ENCODE data around the gene PIM3.
A peak's percentile ranks its signal among the peaks of the same experiment; 100 is the strongest.

Gene PIM3

DNA sequence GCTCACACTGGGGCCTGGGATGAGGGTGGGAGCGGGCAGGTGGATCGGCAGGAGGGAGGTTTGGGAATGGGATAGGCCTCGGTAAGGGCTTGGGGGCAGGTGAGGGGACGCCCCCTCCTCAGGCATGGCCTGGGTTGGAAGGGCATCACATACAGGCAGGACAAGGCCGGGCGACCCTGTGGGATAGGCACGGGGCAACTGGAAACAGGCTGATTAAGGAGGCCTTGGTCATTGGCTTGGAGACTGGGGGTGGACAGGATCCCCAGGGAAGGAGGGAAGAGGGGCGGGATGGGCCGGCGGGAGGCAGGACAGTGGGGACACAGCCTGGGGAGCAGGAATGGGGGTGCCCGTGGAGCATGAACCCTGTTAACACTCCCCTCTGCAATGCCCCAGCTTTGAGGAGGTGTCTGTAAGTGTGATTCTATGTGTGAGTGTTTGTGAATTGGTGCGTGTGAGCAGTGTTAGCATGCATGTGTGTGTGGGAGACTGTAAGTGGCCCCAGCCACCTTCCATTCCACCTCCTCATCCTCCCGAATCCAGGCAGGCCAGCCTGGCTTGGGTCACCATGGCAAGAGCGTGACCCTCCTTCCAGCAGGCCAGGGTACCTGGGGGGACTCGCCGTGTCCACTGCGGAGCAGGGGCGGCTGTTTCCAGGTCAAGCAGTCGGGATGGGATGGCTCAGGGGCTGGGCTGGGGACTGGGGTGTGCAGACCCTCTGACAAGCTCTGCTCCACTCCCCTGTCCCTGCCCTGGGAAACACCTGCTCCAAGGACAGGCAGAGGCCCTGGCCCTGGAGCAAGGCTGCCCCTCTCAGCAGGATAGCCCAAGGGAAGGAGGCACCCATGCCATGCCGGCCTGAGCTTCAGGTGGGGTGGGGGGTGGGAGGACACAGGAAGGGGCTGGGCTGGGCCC lies 3.4 kb upstream of the PIM3 start:
- DNase-seq, result no peak

DNA sequence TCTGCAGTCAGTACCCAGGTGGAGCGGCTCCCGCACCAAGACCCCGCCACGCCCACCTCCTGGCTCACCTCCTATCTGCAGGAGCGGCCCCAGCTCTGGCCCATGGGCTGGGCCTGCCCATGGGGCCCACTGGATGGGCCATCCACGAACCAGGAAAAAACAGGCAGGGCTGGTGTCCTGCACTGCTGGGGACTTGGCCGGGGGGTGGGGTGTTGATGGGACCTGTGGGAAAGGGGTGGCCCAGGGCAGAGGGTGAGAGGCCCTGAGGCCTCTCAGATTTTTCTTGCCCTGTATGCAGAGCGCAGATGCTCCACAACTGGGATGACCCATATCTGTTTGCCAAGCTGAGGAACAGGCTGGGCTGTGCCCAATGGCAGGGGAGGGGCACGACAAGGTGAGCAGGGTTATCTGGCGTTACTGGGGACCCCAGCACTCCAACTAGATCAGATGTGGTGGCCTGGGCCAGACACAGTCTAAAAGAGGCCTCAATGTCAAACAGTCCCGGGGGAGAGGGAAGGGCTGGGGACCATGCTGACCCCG lies 2.7 kb upstream of the PIM3 start:
- DNase-seq, result no peak

DNA sequence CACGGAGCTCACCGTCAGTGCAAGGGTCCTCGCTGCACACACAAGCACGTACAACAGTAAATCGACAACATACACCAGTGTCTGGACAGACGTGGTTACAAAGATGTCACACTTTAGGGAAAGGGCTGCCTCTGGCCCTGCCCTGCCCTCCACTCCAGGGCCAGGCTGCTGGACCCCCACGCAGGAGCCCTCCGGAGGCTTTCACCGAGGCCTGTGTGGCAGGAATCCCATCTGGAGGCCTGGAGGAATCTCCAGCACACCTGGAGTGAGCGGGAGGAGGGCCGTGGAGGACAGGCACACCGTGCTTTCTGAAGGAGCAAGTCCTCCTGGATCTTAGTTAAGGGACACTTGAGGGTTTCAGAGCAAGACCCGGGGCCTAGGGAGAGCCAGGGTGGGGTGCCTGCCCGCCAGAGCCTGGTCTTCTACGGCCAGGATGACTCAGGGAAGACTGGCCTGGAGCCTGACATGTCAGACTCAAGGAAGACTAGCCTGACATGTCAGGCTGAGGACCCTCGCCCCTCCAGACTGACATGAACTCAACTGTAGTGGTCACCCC lies 2.1 kb upstream of the PIM3 start:
- no peak for DNase-seq

DNA sequence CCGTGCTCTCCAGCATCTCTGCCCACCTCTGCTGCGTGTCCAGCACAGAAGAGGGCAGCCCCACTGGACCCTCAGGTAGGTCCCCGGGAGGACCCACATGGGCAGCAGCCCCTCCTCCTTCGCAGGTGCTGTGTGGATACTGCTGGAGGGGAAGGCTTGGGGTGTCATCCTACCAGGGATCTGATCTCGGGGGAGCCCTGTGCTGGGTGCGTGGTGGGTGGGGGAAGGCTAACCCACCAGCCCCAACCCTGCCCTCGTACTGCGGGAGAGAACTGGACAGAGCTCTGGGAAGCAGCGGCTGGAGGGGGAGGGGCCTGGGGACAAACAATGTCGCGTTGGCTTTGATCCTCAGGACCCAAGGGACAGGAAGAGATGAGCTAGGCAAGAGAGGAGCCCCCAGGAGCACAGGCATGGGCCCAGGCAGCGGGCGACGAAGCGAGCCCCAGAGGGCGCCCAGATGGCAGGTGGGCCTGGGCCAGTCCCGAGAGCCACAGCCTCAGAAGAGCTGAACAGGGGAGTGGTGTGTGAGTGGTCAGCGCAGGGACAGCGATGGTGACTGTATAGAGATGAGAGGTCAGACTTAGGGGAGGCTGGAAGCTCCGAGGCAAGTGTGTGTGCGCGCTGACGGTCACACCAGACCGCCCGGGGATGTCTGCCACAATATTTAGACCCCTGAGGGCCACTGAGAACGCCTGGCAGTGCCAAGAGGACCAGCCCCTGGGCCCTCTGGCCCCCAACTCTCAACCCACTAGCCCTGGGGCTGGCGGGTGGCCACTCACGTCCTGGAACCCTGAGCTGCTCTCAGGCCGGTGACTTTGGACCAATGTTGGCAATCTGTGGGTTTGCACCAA lies 1.4 kb upstream of the PIM3 start:
- DNase-seq, result no peak

DNA sequence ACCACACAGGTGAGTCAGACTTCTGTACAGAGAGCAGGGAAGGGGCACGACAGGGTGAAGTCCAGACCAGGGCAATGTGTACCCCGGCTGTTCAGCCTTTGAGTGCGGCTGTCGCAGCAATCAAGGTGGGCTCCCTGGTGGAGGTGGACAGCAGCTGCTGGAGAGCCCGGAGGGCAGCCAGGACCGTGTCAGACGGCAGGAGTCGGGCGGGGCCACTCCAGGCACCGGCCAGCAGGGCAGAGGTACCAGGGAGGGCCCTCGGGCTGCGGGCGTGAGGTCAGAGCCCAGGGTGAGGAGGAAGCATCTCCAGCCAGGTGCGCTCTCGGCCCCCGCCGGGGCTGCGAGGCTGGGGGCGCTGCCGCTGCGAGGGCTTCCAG lies 802 bp upstream of the PIM3 start:
- DNase-seq, result no peak

DNA sequence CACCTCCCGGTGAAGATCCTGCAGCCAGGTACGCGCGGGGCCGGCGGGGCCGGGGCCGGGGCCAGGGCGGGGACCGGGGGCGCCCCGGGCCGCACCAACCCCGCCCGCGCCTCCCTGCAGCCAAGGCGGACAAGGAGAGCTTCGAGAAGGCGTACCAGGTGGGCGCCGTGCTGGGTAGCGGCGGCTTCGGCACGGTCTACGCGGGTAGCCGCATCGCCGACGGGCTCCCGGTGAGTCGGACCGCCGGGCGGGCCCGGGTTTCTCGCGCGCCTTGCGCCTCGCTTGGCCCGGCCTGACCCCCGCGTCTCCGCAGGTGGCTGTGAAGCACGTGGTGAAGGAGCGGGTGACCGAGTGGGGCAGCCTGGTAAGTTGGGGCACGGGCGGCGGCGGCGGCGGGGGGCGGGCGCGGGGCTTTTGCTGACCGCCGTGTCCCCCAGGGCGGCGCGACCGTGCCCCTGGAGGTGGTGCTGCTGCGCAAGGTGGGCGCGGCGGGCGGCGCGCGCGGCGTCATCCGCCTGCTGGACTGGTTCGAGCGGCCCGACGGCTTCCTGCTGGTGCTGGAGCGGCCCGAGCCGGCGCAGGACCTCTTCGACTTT lies 531 bp downstream of the PIM3 start:
- no peak for DNase-seq

DNA sequence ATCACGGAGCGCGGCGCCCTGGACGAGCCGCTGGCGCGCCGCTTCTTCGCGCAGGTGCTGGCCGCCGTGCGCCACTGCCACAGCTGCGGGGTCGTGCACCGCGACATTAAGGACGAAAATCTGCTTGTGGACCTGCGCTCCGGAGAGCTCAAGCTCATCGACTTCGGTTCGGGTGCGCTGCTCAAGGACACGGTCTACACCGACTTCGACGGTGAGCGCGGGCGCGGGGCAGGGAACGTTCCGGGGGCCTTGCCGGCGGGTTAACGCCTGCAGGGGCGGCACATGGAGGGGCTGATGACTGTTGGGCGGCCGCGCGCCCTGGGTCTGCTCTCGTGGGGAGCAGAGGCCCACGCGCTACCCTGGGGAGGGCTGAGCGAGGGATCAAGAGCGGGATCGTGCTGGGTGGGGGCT lies 1.0 kb downstream of the PIM3 start:
- DNase-seq, result no peak

DNA sequence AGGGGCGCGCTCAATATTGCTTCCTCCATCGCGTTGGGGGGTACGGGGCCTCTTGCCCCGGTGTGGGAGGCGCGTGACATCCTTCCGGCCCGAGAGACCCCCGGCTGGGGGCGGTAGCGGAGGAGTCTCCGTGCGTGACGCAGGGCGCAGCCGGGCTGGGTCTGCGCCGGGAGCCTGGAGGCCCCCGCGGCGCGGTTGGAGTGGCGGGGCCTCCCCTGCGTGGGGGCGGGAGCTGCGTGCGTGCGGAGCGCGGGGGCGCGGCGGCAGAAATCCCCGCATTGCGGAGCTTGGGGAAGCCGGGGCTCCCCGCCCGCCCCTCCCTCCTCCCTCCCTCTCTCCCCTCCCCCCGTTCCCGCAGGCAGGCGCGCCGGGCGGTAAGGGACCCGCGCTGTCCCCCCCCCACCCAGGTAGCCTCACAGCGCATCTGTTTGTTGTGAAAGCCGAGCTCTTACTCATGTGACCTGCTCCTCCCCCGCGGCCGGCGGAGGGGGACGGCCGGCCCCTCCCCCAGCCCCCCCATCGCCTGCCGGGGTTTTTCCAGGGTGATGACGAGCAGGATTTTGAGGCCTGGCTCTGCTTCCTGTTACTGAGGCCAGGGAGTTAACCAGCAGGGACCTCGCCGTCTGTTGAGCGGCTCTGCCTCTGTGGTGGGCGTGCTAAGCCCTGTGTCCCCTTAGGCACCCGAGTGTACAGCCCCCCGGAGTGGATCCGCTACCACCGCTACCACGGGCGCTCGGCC lies 1.6 kb downstream of the PIM3 start:
- DNase-seq, result peak; percentile 31

DNA sequence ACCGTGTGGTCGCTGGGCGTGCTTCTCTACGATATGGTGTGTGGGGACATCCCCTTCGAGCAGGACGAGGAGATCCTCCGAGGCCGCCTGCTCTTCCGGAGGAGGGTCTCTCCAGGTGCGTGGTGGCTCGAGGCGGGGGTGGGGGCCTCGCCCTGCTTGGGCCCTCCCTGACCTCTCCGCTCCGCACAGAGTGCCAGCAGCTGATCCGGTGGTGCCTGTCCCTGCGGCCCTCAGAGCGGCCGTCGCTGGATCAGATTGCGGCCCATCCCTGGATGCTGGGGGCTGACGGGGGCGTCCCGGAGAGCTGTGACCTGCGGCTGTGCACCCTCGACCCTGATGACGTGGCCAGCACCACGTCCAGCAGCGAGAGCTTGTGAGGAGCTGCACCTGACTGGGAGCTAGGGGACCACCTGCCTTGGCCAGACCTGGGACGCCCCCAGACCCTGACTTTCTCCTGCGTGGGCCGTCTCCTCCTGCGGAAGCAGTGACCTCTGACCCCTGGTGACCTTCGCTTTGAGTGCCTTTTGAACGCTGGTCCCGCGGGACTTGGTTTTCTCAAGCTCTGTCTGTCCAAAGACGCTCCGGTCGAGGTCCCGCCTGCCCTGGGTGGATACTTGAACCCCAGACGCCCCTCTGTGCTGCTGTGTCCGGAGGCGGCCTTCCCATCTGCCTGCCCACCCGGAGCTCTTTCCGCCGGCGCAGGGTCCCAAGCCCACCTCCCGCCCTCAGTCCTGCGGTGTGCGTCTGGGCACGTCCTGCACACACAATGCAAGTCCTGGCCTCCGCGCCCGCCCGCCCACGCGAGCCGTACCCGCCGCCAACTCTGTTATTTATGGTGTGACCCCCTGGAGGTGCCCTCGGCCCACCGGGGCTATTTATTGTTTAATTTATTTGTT lies 2.4 kb downstream of the PIM3 start:
- no peak for DNase-seq

DNA sequence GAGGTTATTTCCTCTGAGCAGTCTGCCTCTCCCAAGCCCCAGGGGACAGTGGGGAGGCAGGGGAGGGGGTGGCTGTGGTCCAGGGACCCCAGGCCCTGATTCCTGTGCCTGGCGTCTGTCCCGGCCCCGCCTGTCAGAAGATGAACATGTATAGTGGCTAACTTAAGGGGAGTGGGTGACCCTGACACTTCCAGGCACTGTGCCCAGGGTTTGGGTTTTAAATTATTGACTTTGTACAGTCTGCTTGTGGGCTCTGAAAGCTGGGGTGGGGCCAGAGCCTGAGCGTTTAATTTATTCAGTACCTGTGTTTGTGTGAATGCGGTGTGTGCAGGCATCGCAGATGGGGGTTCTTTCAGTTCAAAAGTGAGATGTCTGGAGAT lies 3.1 kb downstream of the PIM3 start:
- DNase-seq, result no peak

DNA sequence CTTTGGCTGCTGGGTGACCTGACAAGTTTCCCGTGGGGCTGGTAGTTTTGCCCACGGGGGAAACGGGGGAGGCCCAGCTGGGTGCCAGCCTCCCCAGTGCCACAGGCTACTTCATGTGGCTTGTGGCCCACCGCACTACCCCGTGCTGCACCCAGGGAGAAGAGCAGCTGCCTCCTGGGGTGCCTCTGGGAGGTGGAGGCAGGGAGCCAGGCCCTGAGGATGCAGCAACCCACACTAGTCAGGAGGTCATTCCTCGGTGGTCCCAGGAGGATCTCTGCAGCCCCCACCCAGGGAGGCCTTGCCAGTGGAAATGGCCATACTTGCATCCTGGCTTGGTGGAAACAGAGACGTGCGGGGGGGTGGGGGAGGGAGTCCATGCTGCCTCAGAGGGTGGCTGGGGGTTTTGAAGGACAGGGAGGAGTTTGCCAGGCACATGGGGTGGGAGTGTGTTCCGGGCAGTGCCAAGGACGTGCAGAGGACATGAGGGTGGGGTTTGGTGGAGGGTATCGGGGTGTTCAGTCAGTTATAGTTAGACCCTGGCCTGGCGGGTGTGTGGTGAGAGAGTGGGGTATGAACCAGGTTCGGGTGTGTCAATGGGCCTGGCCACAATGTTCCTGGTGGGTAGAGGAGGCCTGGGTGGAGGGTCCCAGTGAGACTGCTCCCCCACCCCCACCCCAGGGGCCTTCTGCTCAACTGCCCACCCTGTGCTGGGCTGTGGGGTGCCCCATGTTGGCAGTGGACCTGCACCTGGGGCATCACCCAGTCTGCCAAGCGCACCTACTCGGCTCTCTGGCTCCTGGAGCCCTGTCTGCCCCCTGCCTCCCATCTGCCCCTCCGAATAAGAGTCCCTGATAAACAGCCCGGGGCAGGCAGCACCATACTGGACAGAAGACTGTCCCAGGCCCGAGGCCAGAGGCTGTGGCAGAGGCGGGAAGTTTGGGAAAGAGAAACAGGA lies 3.8 kb downstream of the PIM3 start:
- DNase-seq, result no peak

DNA sequence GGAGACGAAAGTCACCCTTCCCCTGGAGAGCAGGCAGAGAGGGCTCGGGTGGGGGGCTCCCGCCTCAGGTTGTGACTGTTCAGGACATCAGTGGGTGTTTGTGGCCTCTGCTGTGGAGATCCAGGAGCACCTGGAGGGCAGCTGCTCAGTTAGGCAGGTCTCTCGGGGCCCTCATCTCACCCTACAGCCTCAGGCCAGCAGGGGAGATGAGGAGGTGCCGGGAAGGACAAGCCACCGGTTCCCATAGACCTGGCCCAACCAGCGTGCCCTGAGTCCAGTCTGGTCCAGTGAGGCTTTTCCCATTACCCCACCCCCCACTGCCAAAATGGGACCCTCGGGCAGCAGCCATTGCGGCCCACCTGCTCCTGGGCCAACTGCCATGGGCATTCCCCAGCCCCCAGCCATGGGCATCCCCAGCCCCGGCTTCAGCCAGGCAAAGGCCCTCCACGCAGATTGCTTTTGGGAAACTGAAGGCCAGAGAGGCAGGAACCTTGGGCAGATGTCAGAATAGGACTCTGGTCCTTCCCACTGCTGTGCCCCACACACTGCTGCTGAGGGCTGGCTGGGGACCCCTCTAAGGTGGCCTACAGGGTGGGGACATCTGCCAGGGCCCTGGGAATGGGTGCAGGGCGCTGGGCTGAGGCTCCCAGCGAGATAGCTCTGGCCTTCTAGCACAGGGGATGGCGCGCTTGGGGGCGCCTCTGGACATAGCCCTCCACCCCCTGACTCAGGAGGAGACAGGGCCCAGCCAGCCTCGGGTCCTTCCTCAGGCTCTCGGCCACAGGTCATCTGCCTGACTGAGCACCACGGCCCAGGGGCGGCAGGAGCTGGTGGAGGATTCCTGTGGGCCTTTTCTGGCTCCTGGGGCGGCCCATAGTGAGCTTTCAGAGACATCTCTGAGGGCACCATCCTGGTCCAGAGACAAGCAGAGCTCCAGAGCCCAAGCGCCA lies 4.8 kb downstream of the PIM3 start:
- no peak for DNase-seq

DNA sequence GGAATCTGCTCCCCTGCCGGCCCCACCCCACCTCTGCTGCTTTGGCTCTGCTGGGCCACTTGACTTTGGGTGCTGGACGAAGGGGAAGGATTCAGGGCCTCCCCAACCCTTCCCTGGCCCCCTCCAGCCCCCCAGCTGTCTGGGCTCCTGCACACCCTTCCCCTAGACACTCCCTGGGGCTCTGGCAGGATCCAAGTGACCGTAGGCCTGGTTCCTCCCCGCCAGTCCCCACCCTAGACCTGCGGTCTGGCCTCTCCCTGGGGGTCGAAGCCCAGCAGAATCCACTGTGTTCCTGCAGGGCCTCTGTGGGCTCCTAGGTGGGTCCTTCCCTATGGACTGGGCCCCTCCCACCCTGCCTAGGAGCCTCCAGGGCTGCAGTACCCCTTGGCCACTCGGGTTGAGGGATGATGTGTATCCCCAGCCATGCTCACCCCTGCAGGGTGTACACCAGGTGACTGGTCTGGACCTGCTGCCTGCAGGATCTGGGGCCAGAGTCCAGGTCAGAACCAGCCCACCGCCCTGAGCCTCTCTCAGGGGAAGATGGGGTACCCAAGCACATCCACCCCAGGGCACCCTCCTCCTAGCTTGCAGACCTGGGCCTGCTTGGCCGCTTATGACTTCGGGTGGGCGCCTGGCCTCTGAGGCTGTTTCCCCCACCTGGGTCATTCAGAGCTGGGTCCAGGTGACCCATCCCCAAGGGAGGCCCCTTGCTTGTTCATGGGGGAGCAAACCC lies 5.6 kb downstream of the PIM3 start:
- DNase-seq, result no peak

DNA sequence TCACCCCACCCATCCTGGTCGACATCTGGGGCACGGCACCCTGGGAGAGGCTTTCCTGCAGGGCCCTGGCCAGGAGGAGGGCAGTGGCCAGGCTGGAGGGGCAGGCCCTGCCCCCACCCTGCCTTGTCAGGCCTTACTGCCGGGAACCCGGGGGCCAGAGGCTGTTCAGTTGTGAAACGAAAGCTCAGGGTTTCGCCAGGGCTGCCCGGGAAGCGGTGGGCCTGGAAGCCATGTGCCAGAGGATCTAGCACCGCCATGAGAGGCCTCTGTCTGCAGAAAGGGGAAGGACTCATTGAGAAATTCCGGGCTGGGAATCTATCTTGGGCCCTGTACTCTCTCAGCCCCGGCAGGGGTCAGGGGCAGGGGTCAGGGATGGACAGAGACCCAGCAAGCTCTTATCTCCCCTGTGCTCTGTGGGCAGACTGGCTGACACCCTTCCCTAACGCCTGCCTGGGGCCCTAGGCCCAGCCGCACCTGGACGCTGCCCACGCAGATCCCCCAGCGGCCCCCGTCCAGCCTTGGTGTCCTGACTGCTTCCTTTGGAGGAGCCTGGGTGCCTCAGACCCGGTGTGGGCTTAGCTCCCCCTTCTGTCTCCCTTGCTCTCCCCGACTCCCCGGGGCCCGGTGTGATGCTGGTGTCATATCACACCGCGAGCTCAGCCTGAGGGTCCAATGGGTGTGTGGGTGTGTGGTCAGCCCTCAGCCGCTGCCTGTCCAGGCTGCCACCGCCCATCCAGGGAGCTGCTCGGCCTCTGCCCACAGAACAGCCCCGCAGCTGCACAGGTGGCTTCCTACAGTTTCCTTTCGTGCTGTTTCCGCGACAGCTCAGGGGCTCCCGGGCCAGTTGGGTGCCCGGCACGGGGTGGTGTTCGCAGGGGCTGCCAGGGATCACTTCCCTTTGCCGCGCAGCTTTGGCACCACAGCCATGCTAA lies 6.5 kb downstream of the PIM3 start:
- DNase-seq, result no peak

DNA sequence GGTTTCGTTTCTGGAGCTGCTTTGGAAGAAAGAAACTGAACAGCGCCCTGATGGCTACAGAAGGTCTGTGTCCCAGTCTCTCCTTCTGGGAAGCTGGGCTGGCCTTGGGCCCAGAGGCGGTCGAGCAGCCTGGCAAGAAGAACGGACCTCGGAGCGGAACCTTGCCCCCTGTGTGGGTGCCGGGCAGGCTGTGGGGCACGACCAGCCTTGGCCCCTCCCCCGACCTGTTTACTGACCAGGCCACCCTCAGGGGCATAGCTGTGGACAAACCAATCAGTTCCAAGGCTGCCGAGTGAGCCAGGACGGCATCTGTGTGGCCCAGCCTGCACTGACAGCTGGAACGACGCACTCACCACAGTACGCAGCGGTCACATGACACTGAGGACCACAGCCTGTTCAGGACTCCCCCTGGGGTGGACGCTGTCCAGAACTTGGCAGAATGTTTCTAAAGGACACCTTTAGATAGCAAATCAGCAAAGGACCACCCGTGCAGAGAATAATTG lies 7.2 kb downstream of the PIM3 start:
- DNase-seq, result no peak

DNA sequence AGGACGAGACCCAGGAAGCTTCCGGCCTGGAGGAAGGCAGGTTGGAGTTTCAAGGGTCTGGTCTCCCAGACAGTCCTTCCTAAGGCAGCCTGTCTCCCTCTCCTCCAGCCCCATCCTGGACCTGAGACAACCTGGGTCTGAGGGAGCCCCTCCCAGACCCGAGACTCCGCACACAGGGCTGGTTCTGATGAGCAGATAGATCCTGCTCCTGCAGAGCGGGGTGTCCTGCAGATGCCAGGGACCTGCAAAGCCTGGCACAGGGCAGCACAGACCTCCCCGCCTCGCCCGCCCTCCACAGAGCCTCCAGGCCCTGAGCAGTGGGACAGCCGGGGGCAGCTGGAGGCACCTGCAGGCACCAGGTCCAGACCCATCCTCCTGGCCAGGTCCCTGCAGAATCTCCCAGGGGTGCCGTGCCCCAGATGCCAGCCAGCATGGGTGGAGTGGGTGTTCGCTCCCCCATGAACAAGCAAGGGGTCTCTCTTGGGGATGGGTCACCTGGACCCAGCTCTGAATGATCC lies 7.8 kb downstream of the PIM3 start:
- no peak for DNase-seq

Data from NCI-H1694 treated with DMSO at 0.1 percent for 48 hours (cell line).